HUES64 (cell line): ENCODE data around the gene PRDM15.

Experiments
- H3K27ac ChIP-seq: 2 replicates; pipeline ENCODE4 v1.7.0; 2013; ENCODE audit warnings: low read depth, low read length, inconsistent platforms
- H3K27me3 ChIP-seq: 2 replicates; pipeline ENCODE4 v1.6.1; 2013; ENCODE audit warnings: mild to moderate bottlenecking, low read length; ENCODE audit not compliant: insufficient read depth
- H3K36me3 ChIP-seq: 2 replicates; pipeline ENCODE4 v1.6.1; 2013; ENCODE audit warnings: mild to moderate bottlenecking, low read length; ENCODE audit not compliant: insufficient read depth
- H3K4me1 ChIP-seq: 2 replicates; pipeline ENCODE4 v1.6.1; 2013; ENCODE audit warnings: mild to moderate bottlenecking, low read length, moderate library complexity; ENCODE audit not compliant: insufficient read depth
- H3K4me3 ChIP-seq: 2 replicates; pipeline ENCODE4 v1.5.1; 2013; ENCODE audit warnings: mild to moderate bottlenecking, low read length, moderate library complexity
- H3K9ac ChIP-seq: 2 replicates; pipeline ENCODE4 v1.6.1; 2013; ENCODE audit warnings: mild to moderate bottlenecking, low read depth, low read length
- H3K9me3 ChIP-seq: 2 replicates; pipeline ENCODE4 v1.6.1; 2013; ENCODE audit warnings: low read depth, low read length; ENCODE audit not compliant: insufficient read depth
- whole genome bisulfite sequencing: fragments of 150-250, 120-280 bp; methylation state at CpG from one replicate; pipeline ENCODE4 v1.1.7; 2013; ENCODE audit warnings: missing lambda C conversion rate; 5-methylcytosine and 5-hydroxymethylcytosine counted together

Gene PRDM15

DNA sequence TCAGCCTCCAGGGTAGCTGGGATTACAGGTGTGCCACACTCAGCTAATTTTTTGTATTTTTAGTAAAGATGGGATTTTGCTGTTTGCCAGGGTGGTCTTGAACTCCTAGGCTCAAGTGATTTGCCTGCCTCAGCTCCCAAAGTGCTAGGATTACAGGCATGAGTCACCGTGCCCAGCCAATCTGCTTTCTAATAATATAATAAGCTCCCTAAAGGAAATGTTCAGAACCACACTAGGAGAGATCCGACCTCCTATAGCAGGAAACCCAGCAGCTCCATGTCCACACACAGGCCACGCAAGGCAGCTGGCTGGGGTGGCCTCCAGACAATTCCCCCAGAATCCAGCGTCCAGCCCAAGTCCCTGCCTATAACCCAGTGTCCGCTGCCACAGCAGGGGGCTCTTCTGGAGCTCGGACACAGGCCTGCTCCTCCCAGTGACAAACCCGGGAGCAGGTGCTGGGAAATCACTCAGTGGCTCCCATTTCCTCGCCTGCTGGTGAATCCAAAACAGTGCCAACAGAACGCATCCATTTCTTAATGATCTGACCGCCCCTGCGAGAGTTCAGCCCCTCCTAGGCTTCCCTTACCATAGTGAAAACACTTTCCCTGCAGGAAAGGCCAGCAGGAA is 119.8 kb downstream of the PRDM15 start:
- 61% methylated on average over 11 of the region's 11 CpGs for WGBS
- no peaks in the 10 kb centered on the region for H3K9me3 ChIP-seq

DNA sequence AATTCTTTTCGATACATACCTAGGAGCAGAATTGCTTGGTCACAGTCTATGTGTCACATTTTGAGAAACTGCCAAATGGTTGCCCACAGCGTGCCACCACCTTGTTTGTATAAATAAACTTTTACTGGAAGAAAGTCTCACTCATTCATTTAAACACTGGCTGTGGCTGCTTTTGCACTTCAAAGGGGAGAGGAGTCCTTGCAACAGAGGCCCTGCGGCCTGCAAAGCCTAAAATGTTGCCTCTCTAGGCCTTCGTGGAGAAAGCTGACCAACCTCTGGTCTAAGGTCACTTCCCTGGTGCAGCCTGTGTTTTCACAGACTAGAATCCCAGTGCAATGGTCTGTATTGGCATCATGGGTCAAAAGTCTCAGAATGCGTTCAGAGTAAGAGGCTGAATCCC is 120.6 kb downstream of the PRDM15 start:
- H3K9ac ChIP-seq: no peak overlapping the region
- no peak overlapping the region for H3K27ac ChIP-seq
- H3K9me3 ChIP-seq: no peaks in the 10 kb centered on the region
- 62% methylated on average over 5 of the region's 5 CpGs for WGBS
- no peak overlapping the region for H3K4me3 ChIP-seq
- peaks cover 61% of the 10 kb centered on the region for H3K4me1 ChIP-seq
- peaks cover 69% of the 10 kb centered on the region for H3K27me3 ChIP-seq
- H3K36me3 ChIP-seq: no peaks in the 10 kb centered on the region

More for the DNA sequence above, 119.8 kb downstream of the PRDM15 start:
- peaks cover 60% of the 10 kb centered on the region for H3K4me1 ChIP-seq
- H3K9ac ChIP-seq: no peak overlapping the region
- no peak overlapping the region for H3K4me3 ChIP-seq
- H3K27me3 ChIP-seq: peaks cover 69% of the 10 kb centered on the region
- H3K36me3 ChIP-seq: no peaks in the 10 kb centered on the region
- no peak overlapping the region for H3K27ac ChIP-seq

DNA sequence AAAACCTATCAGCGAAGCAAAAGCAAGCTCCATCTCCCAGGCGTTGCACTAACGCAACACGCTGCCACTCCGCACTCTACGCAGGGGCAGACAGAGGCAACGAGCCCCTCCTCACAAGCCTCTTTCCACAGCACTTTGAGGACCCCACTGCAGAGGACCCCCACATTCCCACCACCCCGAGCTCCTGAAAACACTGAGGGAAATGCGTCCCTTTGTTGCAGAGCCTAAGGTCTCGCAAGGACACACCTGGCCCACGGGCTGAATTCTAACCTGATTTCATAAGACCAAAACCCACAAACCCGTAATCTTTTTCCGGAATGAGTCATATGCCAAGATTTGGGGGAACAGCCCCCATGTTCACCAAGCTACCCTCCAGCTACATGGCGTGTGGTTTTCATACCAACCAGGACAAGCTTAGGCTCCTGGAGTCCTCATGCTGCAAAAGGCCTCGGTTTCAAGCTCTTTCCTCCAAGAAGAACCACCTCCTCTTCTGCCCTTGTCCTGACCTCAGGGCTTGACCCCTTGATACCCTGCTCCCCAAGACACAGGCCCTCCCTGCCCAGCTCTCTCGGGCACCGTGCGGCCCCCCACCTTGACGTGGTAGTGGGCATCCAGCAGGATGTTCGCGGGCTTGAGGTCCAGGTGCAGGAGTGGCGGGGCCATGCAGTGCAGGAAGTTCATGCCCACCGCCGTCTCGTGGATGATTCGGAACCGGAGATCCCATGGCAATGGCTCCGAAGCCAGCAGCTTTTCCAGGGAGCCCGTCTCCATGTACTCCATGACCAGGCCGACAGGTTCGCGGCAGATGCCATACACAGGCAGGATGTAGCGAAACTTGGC is 123.0 kb downstream of the PRDM15 start:
- Histone ChIP-seq H3K27ac (no peak overlapping the region), H3K27me3 (peaks cover 59% of the 10 kb centered on the region), H3K9me3 (no peaks in the 10 kb centered on the region), H3K9ac (no peak overlapping the region), H3K4me3 (no peak overlapping the region), H3K36me3 (no peaks in the 10 kb centered on the region), H3K4me1 (peaks cover 64% of the 10 kb centered on the region)
- WGBS: 95% methylated on average over 33 of the region's 33 CpGs

DNA sequence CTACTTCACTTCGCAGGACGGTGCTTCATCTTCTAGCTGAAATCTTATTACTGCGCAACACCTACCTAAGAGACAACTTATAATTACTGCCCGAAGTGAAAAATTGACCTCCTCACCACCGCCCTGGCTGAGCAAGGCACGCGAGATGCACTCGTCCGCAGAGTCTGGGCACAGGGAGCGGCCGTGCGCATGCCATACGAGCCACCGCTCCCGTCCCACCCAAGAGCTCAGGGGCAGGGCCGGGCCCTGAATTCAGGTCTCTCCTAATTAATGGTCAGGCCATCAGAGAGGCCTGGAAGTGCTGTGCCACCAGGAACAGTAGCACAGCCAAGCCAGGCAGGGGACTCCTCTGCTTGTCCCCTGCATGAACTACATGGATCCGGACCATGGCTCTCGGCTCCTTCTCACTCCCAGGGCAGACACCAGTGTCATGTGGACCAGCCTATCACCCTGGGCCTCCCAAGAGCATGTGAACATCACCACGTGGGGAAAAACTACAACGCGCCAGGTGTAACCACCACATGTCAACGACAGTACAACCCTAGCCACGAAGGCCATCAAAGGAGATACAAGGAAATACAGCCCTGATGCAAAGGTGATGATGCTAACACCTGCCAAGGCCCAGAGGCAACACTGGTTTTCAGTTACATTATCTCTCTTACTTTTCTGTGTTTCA is 123.7 kb downstream of the PRDM15 start:
- peaks cover 52% of the 10 kb centered on the region for H3K27me3 ChIP-seq
- peaks cover 60% of the 10 kb centered on the region for H3K4me1 ChIP-seq
- 93% methylated on average over 23 of the region's 23 CpGs for WGBS
- no peak overlapping the region for H3K27ac ChIP-seq
- no peaks in the 10 kb centered on the region for H3K9me3 ChIP-seq
- no peaks in the 10 kb centered on the region for H3K36me3 ChIP-seq
- no peak overlapping the region for H3K4me3 ChIP-seq
- no peak overlapping the region for H3K9ac ChIP-seq

DNA sequence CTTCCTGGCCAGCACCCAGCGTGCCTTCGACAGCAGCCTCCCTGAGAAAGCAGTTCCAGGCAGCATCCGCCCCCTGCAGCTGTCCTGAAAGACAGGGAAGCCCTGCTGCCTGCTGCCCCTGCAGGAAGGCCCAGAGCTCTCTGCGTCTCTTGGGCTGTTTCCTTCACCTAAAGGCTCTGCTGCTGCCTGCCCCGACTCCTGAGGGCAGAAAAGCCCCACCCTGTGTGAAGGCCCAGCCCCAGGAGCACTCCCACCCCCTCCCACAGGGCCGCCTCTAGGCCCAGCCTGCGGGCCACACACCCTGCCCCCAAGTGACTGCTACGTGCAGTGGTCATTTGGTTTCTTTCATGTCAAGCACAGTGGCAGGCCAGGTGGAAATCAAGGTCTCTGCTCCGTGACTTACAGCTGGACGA is 124.7 kb downstream of the PRDM15 start:
- Histone ChIP-seq H3K9me3 (no peaks in the 10 kb centered on the region), H3K4me3 (no peak overlapping the region), H3K27ac (no peak overlapping the region), H3K36me3 (no peaks in the 10 kb centered on the region), H3K9ac (no peak overlapping the region), H3K27me3 (peaks cover 43% of the 10 kb centered on the region), H3K4me1 (peaks cover 52% of the 10 kb centered on the region)
- 24% methylated on average over 10 of the region's 10 CpGs for WGBS

DNA sequence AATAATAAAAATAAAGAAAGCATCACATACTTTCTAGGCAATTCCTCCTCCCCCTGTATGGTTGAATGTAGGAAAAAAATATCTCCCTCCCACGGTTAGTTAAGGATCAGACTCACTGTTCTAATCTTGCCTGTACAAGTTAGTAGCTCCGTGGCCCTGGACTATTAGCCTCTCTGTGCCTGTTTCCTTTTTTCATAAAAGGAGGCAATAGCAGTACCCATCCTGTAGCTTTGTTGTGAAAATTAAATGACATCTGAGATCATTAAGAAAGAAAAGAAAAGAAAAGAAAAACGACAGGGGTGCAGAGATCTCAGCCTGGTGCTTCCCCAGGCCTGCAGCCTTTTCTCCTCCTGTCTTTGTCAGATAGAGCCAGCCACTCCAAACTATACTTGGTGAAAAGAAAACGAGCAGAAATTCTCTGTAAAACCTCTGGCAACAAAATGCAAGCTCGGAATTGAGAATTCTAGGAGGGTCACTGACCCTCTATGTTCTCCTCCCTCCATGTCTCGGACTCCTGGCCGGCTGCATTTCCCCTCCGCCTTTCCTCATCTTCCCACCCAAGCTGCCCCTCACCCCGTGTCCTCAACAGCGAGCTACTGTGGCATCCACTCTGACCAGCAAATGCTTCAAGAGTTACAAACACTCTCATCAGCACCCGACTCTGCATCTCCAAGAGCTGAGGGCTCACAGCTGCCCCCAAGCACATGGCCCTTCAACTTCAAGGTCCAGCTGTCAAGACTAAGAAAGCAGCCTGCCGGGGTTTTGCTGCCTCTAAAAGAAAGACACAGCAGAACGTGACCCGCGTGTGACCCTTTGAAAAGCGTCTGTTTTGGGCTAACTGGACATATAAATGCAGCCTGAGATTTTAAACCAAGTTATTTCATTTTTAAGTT is 125.9 kb downstream of the PRDM15 start:
- H3K27ac ChIP-seq: no peak overlapping the region
- WGBS: 43% methylated on average over 16 of the region's 16 CpGs

DNA sequence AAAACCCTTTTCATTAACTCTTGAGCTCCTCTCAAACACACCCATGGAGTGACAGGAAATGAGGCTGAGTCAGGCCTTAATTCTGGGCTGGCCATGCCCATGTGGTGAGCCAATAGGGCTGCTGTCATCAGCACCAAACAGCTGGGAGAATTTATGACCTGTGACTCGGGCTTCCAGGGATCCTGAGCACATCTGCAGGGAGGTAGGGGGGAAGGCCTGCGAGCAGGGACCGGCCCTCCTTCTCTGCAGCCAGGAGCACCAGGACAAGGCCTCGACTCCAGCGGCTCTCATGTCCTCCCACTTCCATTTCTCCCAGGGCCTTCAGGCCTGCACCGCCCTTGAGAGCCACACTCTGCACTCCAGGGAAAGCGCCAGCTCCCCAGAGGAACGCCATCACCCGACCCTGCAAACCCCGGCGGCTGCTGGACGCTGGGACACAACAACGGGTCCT is 126.9 kb downstream of the PRDM15 start:
- H3K9me3 ChIP-seq: no peaks in the 10 kb centered on the region
- H3K4me1 ChIP-seq: peaks cover 41% of the 10 kb centered on the region
- H3K36me3 ChIP-seq: peaks cover 8% of the 10 kb centered on the region; the same call in 1 of the 2 replicates
- 56% methylated on average over 13 of the region's 13 CpGs for WGBS
- peaks cover 40% of the 10 kb centered on the region for H3K27me3 ChIP-seq
- no peak overlapping the region for H3K9ac ChIP-seq
- H3K27ac ChIP-seq: no peak overlapping the region
- H3K4me3 ChIP-seq: no peak overlapping the region

More for the DNA sequence above, 125.9 kb downstream of the PRDM15 start:
- Histone ChIP-seq H3K9ac (no peak overlapping the region), H3K9me3 (no peaks in the 10 kb centered on the region), H3K4me3 (no peak overlapping the region), H3K4me1 (peaks cover 42% of the 10 kb centered on the region), H3K27me3 (peaks cover 40% of the 10 kb centered on the region), H3K36me3 (peaks cover 3% of the 10 kb centered on the region; the same call in 1 of the 2 replicates)

DNA sequence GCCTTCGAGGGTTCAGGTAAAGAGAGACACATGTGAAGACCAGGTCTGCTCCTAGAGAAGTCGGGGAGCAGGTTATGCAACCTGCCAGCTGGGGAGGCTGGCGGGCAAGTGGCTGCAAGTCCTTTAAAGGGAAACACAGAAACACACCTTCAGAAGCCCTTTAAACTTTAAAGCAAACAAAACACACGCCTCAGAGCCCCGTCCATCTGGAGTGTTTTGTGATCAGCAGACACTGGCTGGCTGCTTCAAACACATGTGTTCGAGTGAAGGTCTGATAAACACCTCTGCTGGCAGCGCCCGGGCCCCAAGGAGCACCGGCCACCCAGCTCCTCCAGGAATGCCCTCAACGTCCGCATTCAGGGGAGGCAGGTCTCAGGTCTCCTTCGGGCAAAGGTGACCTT is 127.5 kb downstream of the PRDM15 start:
- H3K4me3 ChIP-seq: no peak overlapping the region
- no peaks in the 10 kb centered on the region for H3K9me3 ChIP-seq
- no peak overlapping the region for H3K27ac ChIP-seq
- H3K27me3 ChIP-seq: peaks cover 40% of the 10 kb centered on the region
- peaks cover 41% of the 10 kb centered on the region for H3K4me1 ChIP-seq
- peaks cover 8% of the 10 kb centered on the region; the same call in 1 of the 2 replicates for H3K36me3 ChIP-seq
- WGBS: 77% methylated on average over 12 of the region's 12 CpGs
- H3K9ac ChIP-seq: no peak overlapping the region

DNA sequence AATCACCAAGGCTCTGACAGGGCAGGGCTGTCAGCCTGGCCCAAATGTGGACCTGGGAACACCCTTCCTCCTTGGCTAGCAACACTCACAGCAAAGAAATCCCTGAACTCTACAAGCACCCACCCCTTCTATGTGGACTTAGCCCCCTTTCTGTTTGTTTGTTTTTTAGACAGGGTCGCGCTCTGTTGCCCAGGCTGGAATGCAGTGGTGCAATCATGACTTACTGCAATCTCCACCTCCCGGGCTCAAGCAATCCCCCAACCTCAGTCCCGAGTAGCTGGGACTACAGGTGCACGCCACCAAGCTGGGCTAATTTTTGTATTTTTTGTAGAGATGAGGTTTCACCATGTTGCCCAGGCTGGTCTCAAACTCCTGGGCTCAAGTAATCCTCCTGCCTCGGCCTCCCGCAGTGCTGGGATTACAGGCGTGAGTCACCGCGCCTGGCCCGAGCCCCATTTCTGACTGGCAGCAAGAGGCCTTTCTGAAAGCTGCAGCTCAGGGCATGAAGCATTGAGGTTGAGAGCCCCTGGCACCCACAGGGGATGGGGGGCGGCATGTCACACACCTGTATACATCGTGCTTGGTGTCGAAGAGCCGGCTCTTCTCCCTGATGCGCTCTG is 128.5 kb downstream of the PRDM15 start:
- Histone ChIP-seq H3K27ac (no peak overlapping the region), H3K36me3 (peaks cover 8% of the 10 kb centered on the region; the same call in 1 of the 2 replicates), H3K27me3 (peaks cover 35% of the 10 kb centered on the region)

DNA sequence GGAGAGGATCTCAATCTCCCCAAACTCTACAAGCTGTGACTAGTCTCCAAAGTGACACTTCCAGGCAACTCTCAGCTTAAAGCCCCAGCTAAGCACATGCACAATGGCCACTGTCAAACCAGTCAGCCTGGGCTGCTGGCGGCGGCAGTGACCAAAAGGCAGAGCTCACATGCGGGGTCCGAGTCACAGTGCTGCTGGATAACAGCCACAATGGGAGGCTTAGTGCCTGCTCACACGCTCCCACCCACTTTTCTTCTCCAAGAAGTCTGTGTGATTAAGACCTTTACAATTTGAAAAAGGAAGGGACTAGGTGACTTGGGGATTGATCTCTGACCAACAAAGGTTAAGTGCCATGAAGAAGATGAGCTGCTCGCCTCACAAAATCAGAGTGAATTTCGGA is 129.1 kb downstream of the PRDM15 start:
- H3K27ac ChIP-seq: no peak overlapping the region
- peaks cover 12% of the 10 kb centered on the region for H3K36me3 ChIP-seq
- peaks cover 29% of the 10 kb centered on the region for H3K27me3 ChIP-seq
- H3K4me3 ChIP-seq: no peak overlapping the region
- WGBS: 86% methylated on average over 7 of the region's 7 CpGs
- H3K4me1 ChIP-seq: peaks cover 43% of the 10 kb centered on the region
- no peaks in the 10 kb centered on the region for H3K9me3 ChIP-seq
- no peak overlapping the region for H3K9ac ChIP-seq

More for the DNA sequence above, 128.5 kb downstream of the PRDM15 start:
- H3K4me3 ChIP-seq: no peak overlapping the region
- no peak overlapping the region for H3K9ac ChIP-seq
- peaks cover 44% of the 10 kb centered on the region for H3K4me1 ChIP-seq
- no peaks in the 10 kb centered on the region for H3K9me3 ChIP-seq
- WGBS: 85% methylated on average over 16 of the region's 16 CpGs
